Hepatocyte (in vitro differentiated cells): ENCODE results near the gene NCKAP5L. TPM values are rescaled to one million over a fixed set of nuclear protein-coding genes. Genes with fewer than 3 reads are reported as not detected.

ENCODE experiments used
- DNase-seq: peaks from one replicate; pipeline ENCODE4 v3.0.0-alpha.2; 2016; ENCODE audit warnings: low spot score
- H2AFZ ChIP-seq: fragments of 200-600 bp; sonication (generic); 2 replicates; pipeline ENCODE4 v1.6.0; 2016; ENCODE audit warnings: antibody characterized with exemption, mild to moderate bottlenecking
- H3K27ac ChIP-seq: fragments of 200-600 bp; sonication (generic); 2 replicates; pipeline ENCODE4 v1.5.1; 2016; ENCODE audit warnings: mild to moderate bottlenecking
- H3K27me3 ChIP-seq: fragments of 200-600 bp; sonication (generic); 2 replicates; pipeline ENCODE4 v1.6.1; 2016
- H3K36me3 ChIP-seq: fragments of 200-600 bp; sonication (generic); replicated peaks from 2 replicates; pipeline ENCODE4 v1.5.1; 2016; ENCODE audit warnings: low read depth; ENCODE audit not compliant: insufficient read depth
- H3K4me1 ChIP-seq: fragments of 200-600 bp; sonication (generic); 2 replicates; pipeline ENCODE4 v1.5.1; 2016; ENCODE audit warnings: mild to moderate bottlenecking, moderate library complexity; ENCODE audit not compliant: insufficient read depth
- H3K4me2 ChIP-seq: fragments of 200-600 bp; sonication (generic); 2 replicates; pipeline ENCODE4 v1.6.0; 2016
- H3K4me3 ChIP-seq: fragments of 200-600 bp; sonication (generic); 2 replicates; pipeline ENCODE4 v1.5.1; 2016; ENCODE audit warnings: mild to moderate bottlenecking
- H3K79me2 ChIP-seq: fragments of 200-600 bp; sonication (generic); 2 replicates; pipeline ENCODE4 v1.6.0; 2017; ENCODE audit warnings: mild to moderate bottlenecking
- H3K9me2 ChIP-seq: fragments of 200-600 bp; sonication (generic); replicated peaks from 2 replicates; pipeline ENCODE4 v1.6.0; 2017; ENCODE audit warnings: mild to moderate bottlenecking; ENCODE audit not compliant: insufficient read depth
- H3K9me3 ChIP-seq: fragments of 200-600 bp; sonication (generic); 2 replicates; pipeline ENCODE4 v1.5.1; 2016; ENCODE audit warnings: low read depth, mild to moderate bottlenecking
- H4K20me1 ChIP-seq: fragments of 200-600 bp; sonication (generic); 2 replicates; pipeline ENCODE4 v1.6.0; 2016; ENCODE audit warnings: mild to moderate bottlenecking; ENCODE audit not compliant: insufficient read depth, poor library complexity, severe bottlenecking
- CTCF ChIP-seq: fragments of 200-600 bp; sonication (generic); IDR thresholded peaks from 2 replicates; pipeline ENCODE4 v1.5.1; 2016; ENCODE audit warnings: antibody characterized with exemption, mild to moderate bottlenecking; ENCODE audit not compliant: poor library complexity
- EZH2 ChIP-seq: fragments of 200-600 bp; sonication (generic); IDR thresholded peaks from 2 replicates; pipeline ENCODE4 v1.6.1; 2016; ENCODE audit warnings: antibody characterized with exemption, mild to moderate bottlenecking, borderline replicate concordance
- EZH2phosphoT487 ChIP-seq: fragments of 200-600 bp; sonication (generic); IDR thresholded peaks from one replicate; pipeline ENCODE4 v1.6.1; 2018; ENCODE audit warnings: antibody characterized with exemption, mild to moderate bottlenecking, low read depth, moderate library complexity; ENCODE audit not compliant: unreplicated experiment, severe bottlenecking
- WGBS: methylation state at CpG from one replicate; pipeline ENCODE4 v1.1.6; 2016; ENCODE audit warnings: low lambda C conversion rate; ENCODE audit errors: missing lambda C conversion rate; 5-methylcytosine and 5-hydroxymethylcytosine counted together
- polyA plus RNA-seq: library from polyadenylated mRNA; unstranded; fragments of >200 nt; fragmentation: Nextera tagmentation; extraction: Ambion mirVana; gene quantifications from 2 replicates; pipeline ENCODE4 v1.2.1, GENCODE V29; 2016
- total RNA-seq: library from RNA; depleted of rRNA; stranded (reverse); fragments of >200 nt; gene quantifications from 2 replicates; pipeline ENCODE4 v1.2.3, GENCODE V29; 2014

NCKAP5L gene
- total and polyA plus RNA-seq, 2 experiments from 2014 or later: 14.5 to 26.7 TPM

GRCh38 chr12:49869816-49870500 is 41.7 kb upstream of the NCKAP5L start:
- Histone ChIP-seq H3K4me2 (peak overlapping the region; percentile 56), H3K27ac (peak overlapping the region; percentile 89), H3K4me3 (no peak overlapping the region), H2AFZ (no peak overlapping the region), H4K20me1 (no peaks in the 10 kb centered on the region), H3K9me3 (no peaks in the 10 kb centered on the region), H3K4me1 (peaks cover 29% of the 10 kb centered on the region), H3K36me3 (no peaks in the 10 kb centered on the region), H3K79me2 (no peaks in the 10 kb centered on the region), H3K9me2 (no peaks in the 10 kb centered on the region), H3K27me3 (no peaks in the 10 kb centered on the region)
- 95% methylated on average over 14 of the region's 14 CpGs for WGBS
- DNase-seq: no peak
- TF ChIP-seq EZH2phosphoT487 (no peak), EZH2 (no peak)

- no peak overlapping the region for H3K4me3 ChIP-seq
Observed at GRCh38 chr12:49868952-49869815, 41.0 kb upstream of the NCKAP5L start.

GRCh38 chr12:49868449-49868848 is 40.2 kb upstream of the NCKAP5L start:
- peak overlapping the region; percentile 56 for H3K4me2 ChIP-seq
- peak overlapping the region; percentile 89 for H3K27ac ChIP-seq
- 83% methylated on average over 16 of the region's 16 CpGs for WGBS

More at GRCh38 chr12:49868952-49869815, 41.0 kb upstream of the NCKAP5L start:
- Histone ChIP-seq H2AFZ (no peak overlapping the region), H3K27ac (peak overlapping the region; percentile 89), H3K36me3 (no peaks in the 10 kb centered on the region), H3K9me2 (no peaks in the 10 kb centered on the region), H3K27me3 (no peaks in the 10 kb centered on the region), H3K79me2 (no peaks in the 10 kb centered on the region), H3K4me2 (peak overlapping the region; percentile 56), H3K4me1 (peaks cover 29% of the 10 kb centered on the region), H4K20me1 (no peaks in the 10 kb centered on the region), H3K9me3 (no peaks in the 10 kb centered on the region)
- WGBS: 40% methylated on average over 15 of the region's 16 CpGs
- TF ChIP-seq EZH2phosphoT487 (no peak), EZH2 (no peak), CTCF (no peak)
- DNase-seq: peak; percentile 93

More at GRCh38 chr12:49868449-49868848, 40.2 kb upstream of the NCKAP5L start:
- no peak overlapping the region for H2AFZ ChIP-seq
- peaks cover 29% of the 10 kb centered on the region for H3K4me1 ChIP-seq
- H3K4me3 ChIP-seq: no peak overlapping the region
- no peak for DNase-seq
- no peaks in the 10 kb centered on the region for H3K9me2 ChIP-seq
- no peaks in the 10 kb centered on the region for H4K20me1 ChIP-seq
- H3K27me3 ChIP-seq: no peaks in the 10 kb centered on the region
- H3K9me3 ChIP-seq: no peaks in the 10 kb centered on the region
- no peaks in the 10 kb centered on the region for H3K36me3 ChIP-seq
- TF ChIP-seq EZH2 (no peak), EZH2phosphoT487 (no peak), CTCF (no peak)
- no peaks in the 10 kb centered on the region for H3K79me2 ChIP-seq
